GM15510 (cell line): Measurements from ENCODE around the gene GALNT17.

Experiments
- POLR2A ChIP-seq: IDR thresholded peaks from 3 replicates; pipeline ENCODE4 v1.6.1; 2011; ENCODE audit warnings: borderline replicate concordance; ENCODE audit not compliant: insufficient read length; ENCODE audit errors: extremely low read depth

Gene GALNT17

GRCh38 chr7:71419546-71420337 is 287.8 kb downstream of the GALNT17 start:
- TF ChIP-seq POLR2A = no peak

- TF ChIP-seq POLR2A = no peak
Measured at GRCh38 chr7:71422104-71422503, 290.2 kb downstream of the GALNT17 start.

GRCh38 chr7:71424166-71425035 is 292.5 kb downstream of the GALNT17 start:
- TF ChIP-seq POLR2A = no peak

- no peak for TF ChIP-seq POLR2A
Measured at GRCh38 chr7:71429083-71429482, 297.1 kb downstream of the GALNT17 start.

GRCh38 chr7:71430246-71430645 is 298.3 kb downstream of the GALNT17 start:
- TF ChIP-seq POLR2A = no peak

GRCh38 chr7:71439321-71439720 is 307.4 kb downstream of the GALNT17 start:
- no peak for TF ChIP-seq POLR2A

GRCh38 chr7:71442492-71443190 is 310.7 kb downstream of the GALNT17 start:
- TF ChIP-seq POLR2A = no peak

GRCh38 chr7:71443191-71443530 is 311.2 kb downstream of the GALNT17 start:
- no peak for TF ChIP-seq POLR2A

GRCh38 chr7:71444130-71444529 is 312.2 kb downstream of the GALNT17 start:
- TF ChIP-seq POLR2A = no peak

- no peak for TF ChIP-seq POLR2A
Measured at GRCh38 chr7:71453630-71454029, 321.7 kb downstream of the GALNT17 start.

GRCh38 chr7:71454981-71455380 is 323.0 kb downstream of the GALNT17 start:
- no peak for TF ChIP-seq POLR2A

GRCh38 chr7:71457021-71457420 is 325.1 kb downstream of the GALNT17 start:
- no peak for TF ChIP-seq POLR2A

GRCh38 chr7:71457846-71458590 is 326.1 kb downstream of the GALNT17 start:
- TF ChIP-seq POLR2A = no peak

GRCh38 chr7:71459132-71459531 is 327.2 kb downstream of the GALNT17 start:
- TF ChIP-seq POLR2A = no peak
